Ovary (tissue), 9 donors: ENCODE measurements around the gene FGF2. TPM values are rescaled to one million over a fixed set of nuclear protein-coding genes. Genes with fewer than 3 reads are reported as not detected.
"Not testable (repeated sequence)": the region's sequence is repeated elsewhere in the genome, so short reads cannot be mapped to it uniquely, and the experiment has no call there.

ENCODE experiments used
- DNase-seq, 5 donors: peaks; one replicate each; pipeline ENCODE4 v3.0.0-alpha.2; 2019 to 2020
- H3K27ac ChIP-seq, 2 donors: fragments of 200-600 bp; one replicate each; pipeline versions ENCODE4 v1.5.1 to v1.8.0; 2019 to 2022
- H3K27me3 ChIP-seq: fragments of 200-600 bp; one replicate; pipeline ENCODE4 v1.8.0; 2022
- H3K36me3 ChIP-seq: fragments of 200-600 bp; sonication (generic); one replicate; pipeline ENCODE4 v1.5.1; 2019
- H3K4me1 ChIP-seq: one replicate; pipeline ENCODE4 v1.8.1; 2013; ENCODE audit warnings: mild to moderate bottlenecking, moderate library complexity; ENCODE audit not compliant: insufficient read depth
- H3K4me3 ChIP-seq: fragments of 200-600 bp; sonication (generic); one replicate; pipeline ENCODE4 v1.5.1; 2017
- H3K9me3 ChIP-seq, 2 donors: fragments of 200-600 bp in 1 of 2; sonication (generic) in 1 of 2; one replicate each; pipeline versions ENCODE4 v1.5.1 to v1.8.1; 2013 to 2019; ENCODE audit warnings: mild to moderate bottlenecking in 1 of 2, moderate library complexity in 1 of 2
- CTCF ChIP-seq, 3 donors: fragments of 450-650 bp in 2 of 3; fragments of 200-600 bp in 1 of 3; IDR thresholded peaks; one replicate each; pipeline versions ENCODE4 v1.5.1 to v1.8.0; 2016 to 2022; ENCODE audit warnings: antibody characterized with exemption in 3 of 3, mild to moderate bottlenecking in 1 of 3
- EP300 ChIP-seq: sonication (generic); formaldehyde crosslinking; IDR thresholded peaks from one replicate; pipeline ENCODE4 v1.6.1; 2017; ENCODE audit warnings: antibody characterized with exemption
- POLR2A ChIP-seq: fragments of 450-650 bp; IDR thresholded peaks from one replicate; pipeline ENCODE4 v1.6.1; 2017; ENCODE audit warnings: antibody characterized with exemption, mild to moderate bottlenecking, moderate library complexity
- WGBS, 3 donors: extraction: QIAGEN DNeasy Blood & Tissue Kit in 1 of 3; methylation state at CpG; one replicate each; pipeline versions ENCODE4 v1.1.5 to v1.1.7; 2013 to 2017; 5-methylcytosine and 5-hydroxymethylcytosine counted together
- intact Hi-C, 4 donors: fragments of 100-400 bp; cut with DNase I; formaldehyde crosslinking; loops; one replicate each; pipeline versions ENCODE4 v1.11.0 to v1.15.1; 2022 to 2023
- polyA plus RNA-seq, 2 donors: library from polyadenylated mRNA; stranded (reverse); fragments of 200-250 nt in 1 of 2; fragments of 350-450 nt in 1 of 2; fragmentation: Illumina TruSeq in 1 of 2; extraction: RNeasy Lipid Tissue Mini Kit (QIAGEN cat#74804) in 1 of 2; gene quantifications; one replicate each; pipeline ENCODE4 v1.2.3, GENCODE V29; 2013 to 2014
- total RNA-seq, 7 donors: library from RNA; depleted of rRNA in 2 of 7; stranded (reverse); fragments of >200 nt in 2 of 7; fragmentation: NEBNext Ultra II Directional in 3 of 7; extraction: Animal tissue kit (Norgen Biotek cat#: 25700) in 3 of 7; gene quantifications; one replicate each; pipeline versions ENCODE4 v1.1.0 to v1.2.4, GENCODE V29; 2016 to 2023
- donor health status: DM: no; HTN: no; CAD: no; lungs with moderate emphysema.
- donor health status: DM: no; HTN: no; CAD: no.
- donor health status: Bipolar disorder and iron deficiency.
- donor health status: DM: yes; HTN: yes; CAD: no.
- donor health status: DM: no; HTN: no; CAD: no.
- donor health status: DM: yes; HTN: yes; CAD: no.

Gene FGF2
- total and polyA plus RNA-seq, 9 donors: 7.4 to 36.0 (median 22.4) TPM

- no peak overlapping the region for H3K4me3 ChIP-seq
- WGBS, 3 donors: 10 to 25% (median 15%) methylated on average over 6 of the region's 6 CpGs
- DNase-seq: peak in 3 of 5 donors; percentile 20 to 44 (median 30)
These were observed 43.1 kb upstream of the FGF2 start for GRCh38 chr4:122783301-122784215.

GRCh38 chr4:122784261-122784660 lies 42.4 kb upstream of the FGF2 start:
- no peak for TF ChIP-seq EP300
- TF ChIP-seq POLR2A: no peak
- TF ChIP-seq CTCF (IDR thresholded peaks at IDR 0.05): no peak
- Histone ChIP-seq H3K4me1 (peaks cover 5% of the 10 kb centered on the region), H3K4me3 (no peak overlapping the region), H3K9me3 (no peaks in the 10 kb centered on the region), H3K36me3 (no peaks in the 10 kb centered on the region), H3K27me3 (no peaks in the 10 kb centered on the region), H3K27ac (no peak overlapping the region)
- WGBS, 3 donors: 3 to 7% (median 4%) methylated on average over 1 of the region's 1 CpG
- intact Hi-C loops: no loop called here
- DNase-seq: no peak

More at GRCh38 chr4:122783301-122784215, 43.1 kb upstream of the FGF2 start:
- H3K27me3 ChIP-seq: no peaks in the 10 kb centered on the region
- H3K4me1 ChIP-seq: peaks cover 5% of the 10 kb centered on the region
- TF ChIP-seq CTCF (IDR thresholded peaks at IDR 0.05) (no peak), POLR2A (no peak), EP300 (no peak)
- H3K36me3 ChIP-seq: no peaks in the 10 kb centered on the region
- no peak overlapping the region for H3K27ac ChIP-seq
- intact Hi-C loops: no loop called here
- no peaks in the 10 kb centered on the region for H3K9me3 ChIP-seq

GRCh38 chr4:122785099-122785498 lies 41.5 kb upstream of the FGF2 start:
- Histone ChIP-seq H3K27me3 (no peaks in the 10 kb centered on the region), H3K36me3 (no peaks in the 10 kb centered on the region), H3K9me3 (no peaks in the 10 kb centered on the region), H3K27ac (no peak overlapping the region), H3K4me1 (peaks cover 5% of the 10 kb centered on the region), H3K4me3 (no peak overlapping the region)
- DNase-seq: no peak
- 96 to 98% (median 98%) methylated on average over 2 of the region's 2 CpGs for WGBS, 3 donors
- intact Hi-C loops: no loop called here
- TF ChIP-seq EP300 (no peak), POLR2A (no peak), CTCF (IDR thresholded peaks at IDR 0.05) (no peak)

- H3K27ac ChIP-seq, H3K4me1 ChIP-seq, H3K36me3 ChIP-seq, H3K9me3 ChIP-seq, DNase-seq, intact Hi-C loops, H3K4me3 ChIP-seq, H3K27me3 ChIP-seq: not testable (repeated sequence)
- WGBS, 3 donors: 94 to 97% (median 97%) methylated on average over 4 of the region's 4 CpGs
These were observed 40.3 kb upstream of the FGF2 start for GRCh38 chr4:122786296-122786695.

GRCh38 chr4:122786920-122787319 lies 39.7 kb upstream of the FGF2 start:
- H3K4me1 ChIP-seq, H3K9me3 ChIP-seq, H3K4me3 ChIP-seq, intact Hi-C loops, H3K36me3 ChIP-seq, H3K27me3 ChIP-seq, H3K27ac ChIP-seq, DNase-seq: not testable (repeated sequence)
- WGBS, 3 donors: 94 to 99% (median 98%) methylated on average over 1 of the region's 1 CpG
